Measurements from ENCODE around the gene XPNPEP1.

DNA sequence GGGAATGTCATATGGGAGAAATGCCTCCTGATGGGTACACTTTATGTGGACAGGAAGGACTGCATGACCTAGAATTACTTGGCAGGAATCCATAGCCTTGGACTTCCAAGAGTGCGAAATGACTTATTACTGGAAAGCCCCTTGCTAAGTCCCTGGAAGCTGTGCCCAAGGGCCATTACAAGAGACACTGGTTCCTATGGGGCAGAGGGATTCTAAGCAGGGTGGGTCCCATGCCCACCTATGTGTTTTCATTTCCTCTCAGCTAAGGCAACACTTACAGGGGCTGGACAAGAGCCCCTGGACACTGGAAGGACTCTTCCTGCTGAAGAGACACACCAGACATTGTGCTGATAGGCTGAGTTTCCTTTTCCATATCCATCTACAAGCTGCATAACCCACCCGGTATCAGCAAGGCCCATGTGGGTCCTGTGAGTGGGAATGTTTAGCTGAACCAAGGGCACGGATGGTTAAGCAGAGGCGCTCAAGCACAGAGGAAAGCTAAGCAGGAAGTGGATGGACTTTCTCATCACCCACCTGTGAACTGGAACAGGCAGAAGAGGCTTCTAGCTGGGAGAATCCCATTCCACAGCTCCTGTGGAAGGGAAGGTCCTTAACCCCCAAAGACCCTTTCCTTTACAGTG, 56.2 kb downstream of the XPNPEP1 start:
- TF ChIP-seq, protein P1, sequence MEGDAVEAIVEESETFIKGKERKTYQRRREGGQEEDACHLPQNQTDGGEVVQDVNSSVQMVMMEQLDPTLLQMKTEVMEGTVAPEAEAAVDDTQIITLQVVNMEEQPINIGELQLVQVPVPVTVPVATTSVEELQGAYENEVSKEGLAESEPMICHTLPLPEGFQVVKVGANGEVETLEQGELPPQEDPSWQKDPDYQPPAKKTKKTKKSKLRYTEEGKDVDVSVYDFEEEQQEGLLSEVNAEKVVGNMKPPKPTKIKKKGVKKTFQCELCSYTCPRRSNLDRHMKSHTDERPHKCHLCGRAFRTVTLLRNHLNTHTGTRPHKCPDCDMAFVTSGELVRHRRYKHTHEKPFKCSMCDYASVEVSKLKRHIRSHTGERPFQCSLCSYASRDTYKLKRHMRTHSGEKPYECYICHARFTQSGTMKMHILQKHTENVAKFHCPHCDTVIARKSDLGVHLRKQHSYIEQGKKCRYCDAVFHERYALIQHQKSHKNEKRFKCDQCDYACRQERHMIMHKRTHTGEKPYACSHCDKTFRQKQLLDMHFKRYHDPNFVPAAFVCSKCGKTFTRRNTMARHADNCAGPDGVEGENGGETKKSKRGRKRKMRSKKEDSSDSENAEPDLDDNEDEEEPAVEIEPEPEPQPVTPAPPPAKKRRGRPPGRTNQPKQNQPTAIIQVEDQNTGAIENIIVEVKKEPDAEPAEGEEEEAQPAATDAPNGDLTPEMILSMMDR (IDR thresholded peaks at IDR 0.05), result no peak
- TF ChIP-seq POLR2A (IDR thresholded peaks at IDR 0.05), result no peak
- TF ChIP-seq EP300 (IDR thresholded peaks at IDR 0.05), result no peak
- TF ChIP-seq POLR2AphosphoS5 (IDR thresholded peaks at IDR 0.05), result no peak
